ENCODE measurements around the gene CCSER2.
A peak's percentile ranks its signal among the peaks of the same experiment; 100 is the strongest.

The CCSER2 gene

GRCh38 chr10:84348447-84348846 is 20.1 kb downstream of the CCSER2 start:
- no peak for DNase-seq (ENCODE audit: low read depth in 3 of 3)

GRCh38 chr10:84348860-84349259 is 20.5 kb downstream of the CCSER2 start:
- no peak for DNase-seq (ENCODE audit: low read depth in 3 of 3)

- peak; percentile 47 to 67 (median 55) for DNase-seq (ENCODE audit: low read depth in 3 of 3)
Observed at GRCh38 chr10:84352251-84352842, 24.0 kb downstream of the CCSER2 start.

- DNase-seq (ENCODE audit: low read depth in 3 of 3), result no peak
Observed at GRCh38 chr10:84353052-84353803, 24.8 kb downstream of the CCSER2 start.

GRCh38 chr10:84354623-84355022 is 26.2 kb downstream of the CCSER2 start:
- no peak for DNase-seq (ENCODE audit: low read depth in 3 of 3)

- DNase-seq (ENCODE audit: low read depth in 3 of 3), result no peak
Observed at GRCh38 chr10:84355106-84355505, 26.7 kb downstream of the CCSER2 start.

GRCh38 chr10:84356928-84357327 is 28.5 kb downstream of the CCSER2 start:
- DNase-seq (ENCODE audit: low read depth in 3 of 3), result no peak

- no peak for DNase-seq (ENCODE audit: low read depth in 3 of 3)
Observed at GRCh38 chr10:84358743-84359142, 30.4 kb downstream of the CCSER2 start.

GRCh38 chr10:84360637-84361365 is 32.4 kb downstream of the CCSER2 start:
- DNase-seq (ENCODE audit: low read depth in 3 of 3), result no peak

- DNase-seq (ENCODE audit: low read depth in 3 of 3), result no peak
Observed at GRCh38 chr10:84365335-84365881, 37.0 kb downstream of the CCSER2 start.

- DNase-seq (ENCODE audit: low read depth in 3 of 3), result no peak
Observed at GRCh38 chr10:84366041-84366440, 37.7 kb downstream of the CCSER2 start.

- no peak for DNase-seq (ENCODE audit: low read depth in 3 of 3)
Observed at GRCh38 chr10:84367256-84367655, 38.9 kb downstream of the CCSER2 start.

- DNase-seq (ENCODE audit: low read depth in 3 of 3), result no peak
Observed at GRCh38 chr10:84368828-84369227, 40.4 kb downstream of the CCSER2 start.

GRCh38 chr10:84370283-84370682 is 41.9 kb downstream of the CCSER2 start:
- no peak for DNase-seq (ENCODE audit: low read depth in 3 of 3)

GRCh38 chr10:84371944-84372343 is 43.6 kb downstream of the CCSER2 start:
- no peak for DNase-seq (ENCODE audit: low read depth in 3 of 3)

GRCh38 chr10:84373000-84373399 is 44.6 kb downstream of the CCSER2 start:
- DNase-seq (ENCODE audit: low read depth in 3 of 3), result no peak

- DNase-seq (ENCODE audit: low read depth in 3 of 3), result no peak
Observed at GRCh38 chr10:84374455-84374854, 46.1 kb downstream of the CCSER2 start.

GRCh38 chr10:84375011-84375410 is 46.6 kb downstream of the CCSER2 start:
- DNase-seq (ENCODE audit: low read depth in 3 of 3), result peak in 2 of 3 experiments; percentile 6 to 35

- no peak for DNase-seq (ENCODE audit: low read depth in 3 of 3)
Observed at GRCh38 chr10:84375881-84376280, 47.5 kb downstream of the CCSER2 start.

- DNase-seq (ENCODE audit: low read depth in 3 of 3), result no peak
Observed at GRCh38 chr10:84388148-84388547, 59.8 kb downstream of the CCSER2 start.

- DNase-seq (ENCODE audit: low read depth in 3 of 3), result no peak
Observed at GRCh38 chr10:84390364-84390763, 62.0 kb downstream of the CCSER2 start.

- no peak for DNase-seq (ENCODE audit: low read depth in 3 of 3)
Observed at GRCh38 chr10:84391326-84391725, 62.9 kb downstream of the CCSER2 start.

- DNase-seq (ENCODE audit: low read depth in 3 of 3), result no peak
Observed at GRCh38 chr10:84392181-84392580, 63.8 kb downstream of the CCSER2 start.

All from stimulated activated CD4-positive, alpha-beta T cell treated with anti-CD3 and anti-CD28 coated beads, TNF-alpha, amount 100 ng/mL, for 24 hours (primary cell).